Left cardiac atrium (tissue), 4 donors: ENCODE data around the gene ARMH3. TPM values are rescaled to one million over a fixed set of nuclear protein-coding genes. Genes with fewer than 3 reads are reported as not detected.
A peak's percentile ranks its signal among the peaks of the same experiment; 100 is the strongest.

Experiments
- ATAC-seq, 2 donors: fragments of 200-7000 bp; cut with Tn5 transposase; one replicate each; pipeline ENCODE4 v1.9.1; 2020; ENCODE audit warnings: mild to moderate bottlenecking in 2 of 2, moderate library complexity in 2 of 2
- DNase-seq: peaks from one replicate; pipeline ENCODE4 v3.0.0-alpha.2; 2020
- intact Hi-C, 2 donors: fragments of 100-400 bp; cut with DNase I; formaldehyde crosslinking; loops; one replicate each; pipeline versions ENCODE4 v1.14.1 to v1.15.1; 2022 to 2023
- total RNA-seq, 2 donors: library from RNA; stranded (reverse); fragmentation: NEBNext Ultra II Directional; extraction: Animal tissue kit (Norgen Biotek cat#: 25700); gene quantifications; one replicate each; pipeline ENCODE4 v1.2.1, GENCODE V29; 2021
- donor health status: DM: no; HTN: yes; CAD: no.
- donor health status: DM: no; HTN: yes; CAD: no; lungs with severe emphysema.
- donor health status: DM: yes; HTN: yes; CAD: no.
- donor health status: Dilated cardiomyopathy.

The ARMH3 gene
- total RNA-seq, 2 donors from 2014 or later = 28.8 to 33.7 TPM

DNA sequence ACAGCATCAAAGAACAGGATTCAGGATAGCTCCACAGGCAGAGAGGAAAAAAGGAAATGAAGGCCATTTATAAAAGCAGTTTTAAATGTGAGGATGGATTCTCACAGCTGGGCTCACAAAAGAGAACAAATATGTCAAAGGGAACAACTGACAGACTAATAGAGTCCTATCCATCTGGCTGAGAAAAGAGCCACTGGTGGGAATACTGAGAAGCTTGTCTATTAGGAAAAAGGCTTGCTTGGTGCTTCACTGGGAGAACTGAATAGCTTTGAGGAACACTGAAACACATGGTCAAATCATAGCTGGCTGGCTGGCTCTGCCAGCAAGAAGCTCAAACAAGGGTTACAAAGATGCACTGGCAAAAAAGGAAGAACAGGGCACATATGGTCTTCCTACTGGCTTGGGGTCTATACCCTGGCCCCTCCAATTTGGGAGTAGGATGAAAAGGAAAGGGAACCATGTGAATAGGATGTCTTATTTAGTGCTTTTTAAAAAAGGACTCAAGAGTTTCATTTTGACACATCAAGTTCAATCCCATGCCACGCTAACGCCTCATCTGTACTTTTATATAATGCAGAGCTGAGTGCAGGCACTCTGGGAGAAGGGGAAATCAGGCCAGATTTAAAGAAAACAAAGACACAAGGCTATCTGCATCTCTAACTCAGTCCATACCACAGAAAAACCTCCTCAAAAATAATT, 167.6 kb downstream of the ARMH3 start:
- intact Hi-C loops = loop anchor here in 1 of 2 donors (2.0 to 5.0 kb wide), 3 partner anchors 48 to 119 kb away; no protein-coding TSS in a partner anchor
- ATAC-seq (no peak), DNase-seq (no peak)

DNA sequence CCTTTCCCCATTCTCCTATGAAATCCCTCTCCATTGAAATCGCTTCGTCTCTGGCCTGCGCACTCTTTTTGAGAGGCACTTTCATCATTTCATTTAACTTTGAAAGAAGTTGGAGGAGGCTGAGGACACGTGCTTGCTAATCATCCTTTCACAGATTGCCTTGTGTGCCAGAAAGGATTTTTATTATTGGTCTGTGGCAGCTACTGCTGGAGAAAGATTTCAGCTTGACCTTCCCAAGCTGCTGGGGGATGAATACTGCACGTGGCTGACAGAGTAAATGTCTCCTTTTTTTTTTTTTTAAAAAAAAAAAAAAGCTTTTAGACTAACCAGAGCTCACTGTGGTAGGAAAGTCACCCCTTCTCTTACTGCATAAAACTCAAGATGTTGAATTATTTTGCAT, 168.2 kb downstream of the ARMH3 start:
- DNase-seq = no peak
- peak; percentile 48 to 71 for ATAC-seq
- intact Hi-C loops = loop anchor here in 1 of 2 donors (2.0 to 5.0 kb wide), 3 partner anchors 47 to 120 kb away; no protein-coding TSS in a partner anchor

- intact Hi-C loops = loop anchor here in 1 of 2 donors (5.0 kb wide), 1 partner anchor 121 kb away; no protein-coding TSS in a partner anchor
- ATAC-seq (peak; percentile 60 to 77), DNase-seq (no peak)
Observed at GRCh38 chr10:101886521-101887312, 169.3 kb downstream of the ARMH3 start.

DNA sequence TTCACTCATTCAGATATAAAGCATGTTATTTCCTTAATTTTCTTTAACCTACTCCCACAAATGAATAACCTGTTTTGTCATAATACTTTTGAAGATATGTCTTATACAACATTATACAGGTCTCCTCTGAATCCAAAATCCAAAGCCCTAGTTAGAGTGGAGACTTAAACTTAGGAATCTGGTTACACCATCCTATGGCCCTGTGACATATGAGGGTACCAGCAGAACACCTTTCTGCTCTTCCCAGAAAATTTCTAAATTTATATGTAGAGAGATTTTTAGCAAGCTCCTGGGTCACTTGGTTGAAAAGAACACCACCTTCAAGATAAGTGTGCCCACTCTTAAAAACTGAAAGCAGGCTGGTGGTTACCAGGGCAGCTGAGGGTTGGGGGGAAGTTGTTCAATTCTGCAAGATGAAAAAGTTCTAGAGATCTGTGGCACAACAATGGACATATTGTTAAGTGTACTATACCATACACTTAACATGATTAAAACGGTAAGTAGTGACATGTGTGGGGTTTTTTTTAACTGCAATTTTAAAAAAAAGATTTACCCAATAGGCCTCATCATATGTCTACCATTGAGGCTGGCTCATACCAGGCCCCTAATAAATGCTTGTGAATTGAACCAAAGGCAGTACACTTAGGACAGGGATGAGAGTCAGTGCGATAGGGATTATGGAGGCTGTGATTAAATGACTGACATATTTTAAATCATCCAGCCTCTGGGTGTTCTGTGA, 174.8 kb downstream of the ARMH3 start:
- ATAC-seq = no peak
- DNase-seq = no peak
- intact Hi-C loops = no loop called here

DNA sequence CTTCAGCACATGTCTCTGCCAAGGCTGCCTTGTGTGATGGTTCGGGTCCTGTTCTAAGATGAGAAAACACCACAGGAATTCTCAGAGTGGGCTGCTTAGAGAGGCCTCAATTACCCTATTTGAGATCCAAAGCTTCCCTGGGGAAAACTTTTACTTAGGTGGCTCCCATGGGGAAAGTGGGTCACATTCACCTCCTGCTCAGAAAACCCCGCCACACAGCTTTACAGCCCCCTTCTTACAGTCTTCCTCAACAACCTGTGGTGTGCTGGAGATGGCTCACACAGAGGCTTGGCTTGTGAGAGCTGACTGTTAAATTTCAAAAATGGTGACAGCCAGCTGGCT, 175.8 kb downstream of the ARMH3 start:
- no peak for DNase-seq
- intact Hi-C loops = no loop called here
- ATAC-seq = no peak

DNA sequence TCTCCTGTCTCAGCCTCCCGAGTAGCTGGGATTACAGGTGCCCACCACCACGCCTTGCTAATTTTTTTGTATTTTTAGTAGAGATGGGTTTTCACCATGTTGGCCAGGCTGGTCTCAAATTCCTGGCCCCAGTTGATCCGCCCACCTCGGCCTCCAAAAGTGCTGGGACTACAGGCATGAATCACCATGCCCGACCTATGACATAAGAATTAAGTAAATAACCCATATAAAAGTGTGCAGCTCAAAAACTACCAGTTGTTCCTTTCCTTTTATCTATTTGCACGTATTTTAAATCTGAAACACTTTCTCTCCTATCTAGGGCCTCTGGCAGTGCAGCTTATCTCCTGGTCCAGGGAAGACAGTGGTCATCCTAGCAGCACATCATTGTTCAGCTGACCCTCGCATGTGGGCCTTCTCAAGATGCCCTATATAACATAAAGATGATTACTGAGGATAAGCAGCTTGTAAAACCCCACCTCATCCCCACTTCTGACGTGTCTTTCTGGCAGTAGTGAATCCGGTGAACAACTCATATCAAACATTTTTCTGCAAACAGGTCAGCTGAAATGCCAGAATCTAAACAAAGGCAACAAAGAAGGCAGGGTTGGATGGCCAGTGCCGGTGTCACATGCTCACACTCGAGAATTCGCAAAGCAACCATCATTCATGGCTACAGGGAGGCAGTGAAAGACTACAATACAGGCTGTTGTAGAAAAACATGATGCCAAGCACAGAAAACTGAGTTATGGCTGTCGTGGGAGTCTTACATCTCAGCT, 176.3 kb downstream of the ARMH3 start:
- ATAC-seq (peak in 1 of 2 donors; percentile 15), DNase-seq (no peak)
- intact Hi-C loops = no loop called here

- intact Hi-C loops = no loop called here
- DNase-seq (no peak), ATAC-seq (peak in 1 of 2 donors; percentile 32)
Observed at GRCh38 chr10:101878869-101879268, 177.1 kb downstream of the ARMH3 start.

- DNase-seq (no peak), ATAC-seq (no peak)
- intact Hi-C loops = no loop called here
Observed at GRCh38 chr10:101875068-101875688, 180.8 kb downstream of the ARMH3 start.

- DNase-seq (no peak), ATAC-seq (no peak)
- intact Hi-C loops = no loop called here
Observed at GRCh38 chr10:101874252-101874651, 181.7 kb downstream of the ARMH3 start.

GRCh38 chr10:101867931-101868330, 188.0 kb downstream of the ARMH3 start:
- ATAC-seq (no peak), DNase-seq (no peak)
- intact Hi-C loops = no loop called here

- no peak for DNase-seq
- no peak for ATAC-seq
- intact Hi-C loops = no loop called here
Observed at GRCh38 chr10:101859530-101859929, 196.4 kb downstream of the ARMH3 start.

GRCh38 chr10:101858723-101859500, 197.1 kb downstream of the ARMH3 start:
- ATAC-seq = no peak

GRCh38 chr10:101857802-101858476, 198.0 kb downstream of the ARMH3 start:
- ATAC-seq (peak; percentile 32 to 44), DNase-seq (no peak)
- intact Hi-C loops = no loop called here

More at GRCh38 chr10:101858723-101859500, 197.1 kb downstream of the ARMH3 start:
- DNase-seq = no peak
- intact Hi-C loops = no loop called here

DNA sequence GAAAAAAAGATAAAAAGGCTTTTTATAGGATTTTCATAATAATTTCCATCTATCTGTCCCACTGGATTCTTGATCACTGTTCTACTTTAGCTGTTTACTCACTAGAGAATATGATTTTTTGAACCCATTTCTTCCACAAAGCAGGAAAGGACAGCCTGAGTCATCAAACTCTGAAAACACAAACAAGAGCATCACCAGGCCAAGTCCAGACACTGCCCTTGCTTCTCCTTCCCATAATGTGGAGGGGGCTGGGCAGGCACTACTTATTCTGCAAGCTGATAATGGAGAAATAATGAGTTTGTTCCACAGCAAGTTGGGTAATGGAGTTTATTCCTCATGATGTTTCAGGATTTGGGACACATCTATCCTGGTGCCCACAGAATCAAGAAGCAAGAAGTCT, 199.3 kb downstream of the ARMH3 start:
- ATAC-seq (peak in 1 of 2 donors; percentile 38), DNase-seq (no peak)
- intact Hi-C loops = no loop called here

DNA sequence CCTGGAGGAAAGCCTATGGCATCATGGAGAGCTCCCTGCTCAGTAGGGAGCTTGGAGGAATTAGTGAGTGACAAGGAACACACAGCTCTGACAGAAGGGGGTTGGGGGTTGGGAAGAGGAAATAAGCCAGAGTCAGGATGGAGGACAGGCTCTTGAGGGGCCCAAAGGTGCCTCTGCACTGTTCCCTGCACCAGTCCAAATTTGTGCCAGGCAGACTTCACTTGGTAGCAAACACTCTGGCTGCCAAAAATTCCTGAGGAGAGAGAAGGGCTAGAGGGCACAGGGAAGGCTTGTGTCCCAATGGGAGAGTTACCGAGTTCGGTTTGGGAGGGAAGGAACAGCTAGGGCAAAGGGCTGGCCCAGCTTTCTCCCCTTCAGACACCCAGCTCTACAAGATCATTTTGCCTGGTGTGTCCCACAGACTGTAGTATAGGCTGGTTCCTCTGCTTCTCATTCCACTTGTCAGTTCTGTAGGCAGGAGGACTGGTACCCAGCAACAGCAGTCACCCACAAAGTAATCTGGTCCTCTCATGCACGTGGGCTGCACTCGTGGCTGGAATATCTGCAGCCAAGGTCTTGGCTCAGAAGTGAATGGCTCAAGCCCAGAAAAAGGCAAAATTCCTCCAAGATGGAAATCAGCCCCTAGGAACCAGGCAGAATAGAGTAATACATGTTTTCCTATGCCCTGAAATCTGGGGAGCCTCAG, 204.4 kb downstream of the ARMH3 start:
- intact Hi-C loops = no loop called here
- peak; percentile 35 to 64 for ATAC-seq
- no peak for DNase-seq

- intact Hi-C loops = no loop called here
- DNase-seq (no peak), ATAC-seq (no peak)
Observed at GRCh38 chr10:101850749-101851148, 205.2 kb downstream of the ARMH3 start.

- intact Hi-C loops = no loop called here
- no peak for DNase-seq
- ATAC-seq = peak; percentile 33 to 37
Observed at GRCh38 chr10:101848894-101849351, 207.1 kb downstream of the ARMH3 start.
